ENCODE measurements around the gene SBNO2.
A peak's percentile ranks its signal among the peaks of the same experiment; 100 is the strongest.
"Not testable (repeated sequence)": the region's sequence is repeated elsewhere in the genome, so short reads cannot be mapped to it uniquely, and the experiment has no call there.

The SBNO2 gene

GRCh38 chr19:1206150-1206863 lies 32.2 kb upstream of the SBNO2 start:
- TF ChIP-seq CTCF (IDR thresholded peaks at IDR 0.05; ENCODE audit: borderline replicate concordance, control extremely low read depth, extremely low read depth, insufficient read depth, missing control alignments), result no peak
- DNase-seq (ENCODE audit: low spot score), result no peak
- in situ Hi-C loops (cut with MboI; ENCODE audit: low sequenced_read_pairs, unreplicated experiment), result no loop called here

- in situ Hi-C loops (cut with MboI; ENCODE audit: low sequenced_read_pairs, unreplicated experiment), result no loop called here
- TF ChIP-seq CTCF (IDR thresholded peaks at IDR 0.05; ENCODE audit: borderline replicate concordance, control extremely low read depth, extremely low read depth, insufficient read depth, missing control alignments), result no peak
Observed at GRCh38 chr19:1205114-1206099, 31.3 kb upstream of the SBNO2 start, which contains the start of gene STK11. Gene STK11 (plus strand): TSS chr19:1205778. CDS start chr19:1206914, 1,136 bp downstream.

GRCh38 chr19:1200614-1201013 lies 26.5 kb upstream of the SBNO2 start:
- DNase-seq (ENCODE audit: low spot score); in situ Hi-C loops (cut with MboI; ENCODE audit: low sequenced_read_pairs, unreplicated experiment): not testable (repeated sequence)

More at GRCh38 chr19:1205114-1206099, 31.3 kb upstream of the SBNO2 start, which contains the start of gene STK11:
- DNase-seq (ENCODE audit: low spot score), result peak; percentile 100

- DNase-seq (ENCODE audit: low spot score), result no peak
- TF ChIP-seq CTCF (IDR thresholded peaks at IDR 0.05; ENCODE audit: borderline replicate concordance, control extremely low read depth, extremely low read depth, insufficient read depth, missing control alignments), result no peak
- in situ Hi-C loops (cut with MboI; ENCODE audit: low sequenced_read_pairs, unreplicated experiment), result no loop called here
Observed at GRCh38 chr19:1199531-1199930, 25.5 kb upstream of the SBNO2 start.

- in situ Hi-C loops (cut with MboI; ENCODE audit: low sequenced_read_pairs, unreplicated experiment), result no loop called here
- DNase-seq (ENCODE audit: low spot score), result no peak
- no peak for TF ChIP-seq CTCF (IDR thresholded peaks at IDR 0.05; ENCODE audit: borderline replicate concordance, control extremely low read depth, extremely low read depth, insufficient read depth, missing control alignments)
Observed at GRCh38 chr19:1189419-1189818, 15.4 kb upstream of the SBNO2 start.

- no peak for TF ChIP-seq CTCF (IDR thresholded peaks at IDR 0.05; ENCODE audit: borderline replicate concordance, control extremely low read depth, extremely low read depth, insufficient read depth, missing control alignments)
- in situ Hi-C loops (cut with MboI; ENCODE audit: low sequenced_read_pairs, unreplicated experiment), result no loop called here
- DNase-seq (ENCODE audit: low spot score), result peak; percentile 79
Observed at GRCh38 chr19:1183543-1184172, 9.6 kb upstream of the SBNO2 start.
